ENCODE measurements around the gene TFR2. TPM values are rescaled to one million over a fixed set of nuclear protein-coding genes. Genes with fewer than 3 reads are reported as not detected.

The TFR2 gene
- total and polyA plus RNA-seq, 2 experiments from 2014 or later: 3.7 to 4.2 TPM

DNA sequence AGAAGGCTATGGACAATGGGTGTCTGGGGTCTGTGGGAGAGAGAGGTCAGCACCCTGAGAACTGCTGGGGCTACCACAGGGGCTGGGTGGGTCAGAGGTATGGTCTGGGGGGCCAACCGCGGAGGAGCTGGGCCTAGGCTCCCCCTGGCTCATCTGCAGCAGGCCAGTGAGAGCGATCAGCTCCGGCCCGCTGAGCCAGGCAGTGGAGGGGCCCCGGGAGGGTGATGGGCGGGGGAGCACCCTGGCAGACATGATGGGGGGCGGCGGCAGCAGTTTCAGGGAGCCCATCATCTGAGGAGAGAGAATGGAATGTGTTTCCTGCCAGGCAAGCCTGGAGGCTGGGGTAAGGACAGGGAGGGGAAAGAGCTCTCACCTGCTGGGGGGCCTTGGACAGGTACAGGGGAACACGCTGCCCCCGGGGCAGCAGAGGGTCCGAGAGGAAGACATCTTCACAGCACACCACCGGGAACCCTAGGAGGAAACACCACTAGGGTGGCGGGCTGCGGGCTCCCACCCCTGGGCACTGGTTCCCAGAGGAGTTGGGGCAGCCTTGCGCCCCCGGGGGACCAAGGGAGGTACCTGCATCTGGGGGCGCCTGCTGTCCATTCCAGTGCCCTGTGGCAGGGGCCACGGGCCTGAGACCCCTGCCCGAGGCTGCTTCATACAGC lies 68.9 kb downstream of the TFR2 start:
- Mint-ChIP-seq H3K9me3 (no peaks in the 10 kb centered on the region), H3K4me1 (peaks cover 34% of the 10 kb centered on the region), H3K4me3 (peak overlapping the region; percentile 55; the same call in 1 of the 3 replicates), H3K27me3 (ENCODE audit: insufficient read depth, low read depth, poor library complexity) (peaks cover 36% of the 10 kb centered on the region), H3K27ac (peak overlapping the region; percentile 85), H3K36me3 (ENCODE audit: low read depth) (peaks cover 12% of the 10 kb centered on the region)
- ATAC-seq: no peak
- TF ChIP-seq, protein P1, sequence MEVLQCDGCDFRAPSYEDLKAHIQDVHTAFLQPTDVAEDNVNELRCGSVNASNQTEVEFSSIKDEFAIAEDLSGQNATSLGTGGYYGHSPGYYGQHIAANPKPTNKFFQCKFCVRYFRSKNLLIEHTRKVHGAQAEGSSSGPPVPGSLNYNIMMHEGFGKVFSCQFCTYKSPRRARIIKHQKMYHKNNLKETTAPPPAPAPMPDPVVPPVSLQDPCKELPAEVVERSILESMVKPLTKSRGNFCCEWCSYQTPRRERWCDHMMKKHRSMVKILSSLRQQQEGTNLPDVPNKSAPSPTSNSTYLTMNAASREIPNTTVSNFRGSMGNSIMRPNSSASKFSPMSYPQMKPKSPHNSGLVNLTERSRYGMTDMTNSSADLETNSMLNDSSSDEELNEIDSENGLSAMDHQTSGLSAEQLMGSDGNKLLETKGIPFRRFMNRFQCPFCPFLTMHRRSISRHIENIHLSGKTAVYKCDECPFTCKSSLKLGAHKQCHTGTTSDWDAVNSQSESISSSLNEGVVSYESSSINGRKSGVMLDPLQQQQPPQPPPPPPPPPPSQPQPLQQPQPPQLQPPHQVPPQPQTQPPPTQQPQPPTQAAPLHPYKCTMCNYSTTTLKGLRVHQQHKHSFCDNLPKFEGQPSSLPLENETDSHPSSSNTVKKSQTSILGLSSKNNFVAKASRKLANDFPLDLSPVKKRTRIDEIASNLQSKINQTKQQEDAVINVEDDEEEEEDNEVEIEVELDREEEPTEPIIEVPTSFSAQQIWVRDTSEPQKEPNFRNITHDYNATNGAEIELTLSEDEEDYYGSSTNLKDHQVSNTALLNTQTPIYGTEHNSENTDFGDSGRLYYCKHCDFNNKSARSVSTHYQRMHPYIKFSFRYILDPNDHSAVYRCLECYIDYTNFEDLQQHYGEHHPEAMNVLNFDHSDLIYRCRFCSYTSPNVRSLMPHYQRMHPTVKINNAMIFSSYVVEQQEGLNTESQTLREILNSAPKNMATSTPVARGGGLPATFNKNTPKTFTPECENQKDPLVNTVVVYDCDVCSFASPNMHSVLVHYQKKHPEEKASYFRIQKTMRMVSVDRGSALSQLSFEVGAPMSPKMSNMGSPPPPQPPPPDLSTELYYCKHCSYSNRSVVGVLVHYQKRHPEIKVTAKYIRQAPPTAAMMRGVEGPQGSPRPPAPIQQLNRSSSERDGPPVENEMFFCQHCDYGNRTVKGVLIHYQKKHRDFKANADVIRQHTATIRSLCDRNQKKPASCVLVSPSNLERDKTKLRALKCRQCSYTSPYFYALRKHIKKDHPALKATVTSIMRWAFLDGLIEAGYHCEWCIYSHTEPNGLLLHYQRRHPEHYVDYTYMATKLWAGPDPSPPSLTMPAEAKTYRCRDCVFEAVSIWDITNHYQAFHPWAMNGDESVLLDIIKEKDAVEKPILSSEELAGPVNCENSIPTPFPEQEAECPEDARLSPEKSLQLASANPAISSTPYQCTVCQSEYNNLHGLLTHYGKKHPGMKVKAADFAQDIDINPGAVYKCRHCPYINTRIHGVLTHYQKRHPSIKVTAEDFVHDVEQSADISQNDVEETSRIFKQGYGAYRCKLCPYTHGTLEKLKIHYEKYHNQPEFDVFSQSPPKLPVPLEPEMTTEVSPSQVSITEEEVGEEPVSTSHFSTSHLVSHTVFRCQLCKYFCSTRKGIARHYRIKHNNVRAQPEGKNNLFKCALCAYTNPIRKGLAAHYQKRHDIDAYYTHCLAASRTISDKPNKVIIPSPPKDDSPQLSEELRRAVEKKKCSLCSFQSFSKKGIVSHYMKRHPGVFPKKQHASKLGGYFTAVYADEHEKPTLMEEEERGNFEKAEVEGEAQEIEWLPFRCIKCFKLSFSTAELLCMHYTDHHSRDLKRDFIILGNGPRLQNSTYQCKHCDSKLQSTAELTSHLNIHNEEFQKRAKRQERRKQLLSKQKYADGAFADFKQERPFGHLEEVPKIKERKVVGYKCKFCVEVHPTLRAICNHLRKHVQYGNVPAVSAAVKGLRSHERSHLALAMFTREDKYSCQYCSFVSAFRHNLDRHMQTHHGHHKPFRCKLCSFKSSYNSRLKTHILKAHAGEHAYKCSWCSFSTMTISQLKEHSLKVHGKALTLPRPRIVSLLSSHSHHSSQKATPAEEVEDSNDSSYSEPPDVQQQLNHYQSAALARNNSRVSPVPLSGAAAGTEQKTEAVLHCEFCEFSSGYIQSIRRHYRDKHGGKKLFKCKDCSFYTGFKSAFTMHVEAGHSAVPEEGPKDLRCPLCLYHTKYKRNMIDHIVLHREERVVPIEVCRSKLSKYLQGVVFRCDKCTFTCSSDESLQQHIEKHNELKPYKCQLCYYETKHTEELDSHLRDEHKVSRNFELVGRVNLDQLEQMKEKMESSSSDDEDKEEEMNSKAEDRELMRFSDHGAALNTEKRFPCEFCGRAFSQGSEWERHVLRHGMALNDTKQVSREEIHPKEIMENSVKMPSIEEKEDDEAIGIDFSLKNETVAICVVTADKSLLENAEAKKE (CRISPR knock-in tag; IDR thresholded peaks at IDR 0.05): no peak
- TF ChIP-seq NANOG (IDR thresholded peaks at IDR 0.05; ENCODE audit: borderline replicate concordance): no peak
- TF ChIP-seq, protein P2, sequence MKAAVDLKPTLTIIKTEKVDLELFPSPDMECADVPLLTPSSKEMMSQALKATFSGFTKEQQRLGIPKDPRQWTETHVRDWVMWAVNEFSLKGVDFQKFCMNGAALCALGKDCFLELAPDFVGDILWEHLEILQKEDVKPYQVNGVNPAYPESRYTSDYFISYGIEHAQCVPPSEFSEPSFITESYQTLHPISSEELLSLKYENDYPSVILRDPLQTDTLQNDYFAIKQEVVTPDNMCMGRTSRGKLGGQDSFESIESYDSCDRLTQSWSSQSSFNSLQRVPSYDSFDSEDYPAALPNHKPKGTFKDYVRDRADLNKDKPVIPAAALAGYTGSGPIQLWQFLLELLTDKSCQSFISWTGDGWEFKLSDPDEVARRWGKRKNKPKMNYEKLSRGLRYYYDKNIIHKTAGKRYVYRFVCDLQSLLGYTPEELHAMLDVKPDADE (IDR thresholded peaks at IDR 0.05): no peak
- no peak for TF ChIP-seq ZNF114 (CRISPR knock-in tag; IDR thresholded peaks at IDR 0.05)
- no peak for TF ChIP-seq POLR2AphosphoS5 (IDR thresholded peaks at IDR 0.05; ENCODE audit: low read depth)
- TF ChIP-seq, protein P3, sequence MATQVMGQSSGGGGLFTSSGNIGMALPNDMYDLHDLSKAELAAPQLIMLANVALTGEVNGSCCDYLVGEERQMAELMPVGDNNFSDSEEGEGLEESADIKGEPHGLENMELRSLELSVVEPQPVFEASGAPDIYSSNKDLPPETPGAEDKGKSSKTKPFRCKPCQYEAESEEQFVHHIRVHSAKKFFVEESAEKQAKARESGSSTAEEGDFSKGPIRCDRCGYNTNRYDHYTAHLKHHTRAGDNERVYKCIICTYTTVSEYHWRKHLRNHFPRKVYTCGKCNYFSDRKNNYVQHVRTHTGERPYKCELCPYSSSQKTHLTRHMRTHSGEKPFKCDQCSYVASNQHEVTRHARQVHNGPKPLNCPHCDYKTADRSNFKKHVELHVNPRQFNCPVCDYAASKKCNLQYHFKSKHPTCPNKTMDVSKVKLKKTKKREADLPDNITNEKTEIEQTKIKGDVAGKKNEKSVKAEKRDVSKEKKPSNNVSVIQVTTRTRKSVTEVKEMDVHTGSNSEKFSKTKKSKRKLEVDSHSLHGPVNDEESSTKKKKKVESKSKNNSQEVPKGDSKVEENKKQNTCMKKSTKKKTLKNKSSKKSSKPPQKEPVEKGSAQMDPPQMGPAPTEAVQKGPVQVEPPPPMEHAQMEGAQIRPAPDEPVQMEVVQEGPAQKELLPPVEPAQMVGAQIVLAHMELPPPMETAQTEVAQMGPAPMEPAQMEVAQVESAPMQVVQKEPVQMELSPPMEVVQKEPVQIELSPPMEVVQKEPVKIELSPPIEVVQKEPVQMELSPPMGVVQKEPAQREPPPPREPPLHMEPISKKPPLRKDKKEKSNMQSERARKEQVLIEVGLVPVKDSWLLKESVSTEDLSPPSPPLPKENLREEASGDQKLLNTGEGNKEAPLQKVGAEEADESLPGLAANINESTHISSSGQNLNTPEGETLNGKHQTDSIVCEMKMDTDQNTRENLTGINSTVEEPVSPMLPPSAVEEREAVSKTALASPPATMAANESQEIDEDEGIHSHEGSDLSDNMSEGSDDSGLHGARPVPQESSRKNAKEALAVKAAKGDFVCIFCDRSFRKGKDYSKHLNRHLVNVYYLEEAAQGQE (IDR thresholded peaks at IDR 0.05; ENCODE audit: unreplicated experiment): no peak
- TF ChIP-seq EZH2phosphoT487 (IDR thresholded peaks at IDR 0.05; ENCODE audit: unreplicated experiment): no peak
- TF ChIP-seq CREB1 (CRISPR knock-in tag; IDR thresholded peaks at IDR 0.05; ENCODE audit: low read depth): no peak
- TF ChIP-seq, protein P4, sequence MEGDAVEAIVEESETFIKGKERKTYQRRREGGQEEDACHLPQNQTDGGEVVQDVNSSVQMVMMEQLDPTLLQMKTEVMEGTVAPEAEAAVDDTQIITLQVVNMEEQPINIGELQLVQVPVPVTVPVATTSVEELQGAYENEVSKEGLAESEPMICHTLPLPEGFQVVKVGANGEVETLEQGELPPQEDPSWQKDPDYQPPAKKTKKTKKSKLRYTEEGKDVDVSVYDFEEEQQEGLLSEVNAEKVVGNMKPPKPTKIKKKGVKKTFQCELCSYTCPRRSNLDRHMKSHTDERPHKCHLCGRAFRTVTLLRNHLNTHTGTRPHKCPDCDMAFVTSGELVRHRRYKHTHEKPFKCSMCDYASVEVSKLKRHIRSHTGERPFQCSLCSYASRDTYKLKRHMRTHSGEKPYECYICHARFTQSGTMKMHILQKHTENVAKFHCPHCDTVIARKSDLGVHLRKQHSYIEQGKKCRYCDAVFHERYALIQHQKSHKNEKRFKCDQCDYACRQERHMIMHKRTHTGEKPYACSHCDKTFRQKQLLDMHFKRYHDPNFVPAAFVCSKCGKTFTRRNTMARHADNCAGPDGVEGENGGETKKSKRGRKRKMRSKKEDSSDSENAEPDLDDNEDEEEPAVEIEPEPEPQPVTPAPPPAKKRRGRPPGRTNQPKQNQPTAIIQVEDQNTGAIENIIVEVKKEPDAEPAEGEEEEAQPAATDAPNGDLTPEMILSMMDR (conservative IDR thresholded peaks at IDR 0.05; ENCODE audit: low read depth in 2 of 2): no peak; a peak in 1 of 4 replicates
- no peak for TF ChIP-seq JUNB (IDR thresholded peaks at IDR 0.05; ENCODE audit: unreplicated experiment)
- Histone ChIP-seq H3K4me1 (ENCODE audit: insufficient read depth) (peaks cover 36% of the 10 kb centered on the region), H3K27ac (ENCODE audit: low read depth) (peak overlapping the region; percentile 69), H3K27me3 (ENCODE audit: insufficient read depth) (peaks cover 13% of the 10 kb centered on the region; the same call in 1 of the 2 replicates), H2AFZ (no peak overlapping the region), H3K4me3 (no peak overlapping the region), H3K36me3 (ENCODE audit: insufficient read depth) (peaks cover 5% of the 10 kb centered on the region; the same call in 1 of the 2 replicates), H3K79me2 (replicated peaks; ENCODE audit: insufficient read depth) (no peaks in the 10 kb centered on the region), H4K20me1 (replicated peaks; ENCODE audit: insufficient read depth) (no peaks in the 10 kb centered on the region), H3F3A (replicated peaks; ENCODE audit: low read depth) (peaks cover 12% of the 10 kb centered on the region; the same call in 1 of the 2 replicates), H3K9me2 (ENCODE audit: insufficient read depth) (no peaks in the 10 kb centered on the region), H3K4me2 (peak overlapping the region; percentile 89)
- DNase-seq (ENCODE audit: low spot score): no peak

Data from GM23338 (cell line).